GM19099 (cell line): ENCODE data around the gene UGT1A6.

Experiments used
- POLR2A ChIP-seq: IDR thresholded peaks from 3 replicates; pipeline ENCODE4 v1.6.1; 2011; ENCODE audit warnings: low read depth; ENCODE audit not compliant: insufficient read length; ENCODE audit errors: extremely low read depth

Gene UGT1A6

DNA sequence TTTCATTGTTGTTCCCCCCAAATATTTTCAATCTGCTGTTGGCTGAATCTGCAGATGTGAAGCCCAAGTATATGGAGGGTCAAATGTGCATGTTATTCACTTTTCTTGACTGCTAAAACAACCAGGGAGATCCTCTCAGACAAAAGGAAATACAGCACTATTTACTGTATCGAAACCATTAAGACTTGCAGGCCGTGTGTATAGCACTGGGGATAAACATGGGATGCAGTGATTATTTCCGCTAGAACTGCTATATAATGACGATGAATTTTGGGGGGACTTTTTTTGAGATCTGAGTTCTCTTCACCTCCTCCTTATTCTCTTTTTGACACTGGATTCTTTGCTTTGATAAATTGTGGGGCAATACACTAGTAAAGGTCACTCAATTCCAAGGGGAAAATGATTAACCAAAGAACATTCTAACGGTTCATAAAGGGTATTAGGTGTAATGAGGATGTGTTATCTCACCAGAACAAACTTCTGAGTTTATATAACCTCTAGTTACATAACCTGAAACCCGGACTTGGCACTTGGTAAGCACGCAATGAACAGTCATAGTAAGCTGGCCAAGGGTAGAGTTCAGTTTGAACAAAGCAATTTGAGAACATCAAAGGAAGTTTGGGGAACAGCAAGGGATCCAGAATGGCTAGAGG lies 63.9 kb downstream of the UGT1A6 start:
- no peak for TF ChIP-seq POLR2A

DNA sequence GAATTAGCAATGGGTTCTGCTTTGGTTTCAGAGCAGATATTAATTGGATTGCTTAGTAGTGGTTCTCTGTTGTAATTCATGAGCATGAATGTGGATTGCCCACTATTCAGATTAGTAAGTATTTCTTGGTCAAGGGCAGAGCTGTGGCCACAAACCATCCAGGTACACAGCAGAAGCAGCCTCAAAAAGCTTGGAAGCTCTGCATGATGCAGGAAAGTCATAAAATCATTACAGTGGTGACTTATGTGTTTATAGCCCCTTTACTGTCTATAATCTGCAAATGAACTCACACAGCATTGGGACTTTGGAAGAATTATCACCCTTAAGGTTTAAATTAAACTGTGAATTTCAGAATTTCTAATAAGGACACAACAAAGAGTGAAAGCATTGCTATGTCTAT lies 65.5 kb downstream of the UGT1A6 start:
- no peak for TF ChIP-seq POLR2A

DNA sequence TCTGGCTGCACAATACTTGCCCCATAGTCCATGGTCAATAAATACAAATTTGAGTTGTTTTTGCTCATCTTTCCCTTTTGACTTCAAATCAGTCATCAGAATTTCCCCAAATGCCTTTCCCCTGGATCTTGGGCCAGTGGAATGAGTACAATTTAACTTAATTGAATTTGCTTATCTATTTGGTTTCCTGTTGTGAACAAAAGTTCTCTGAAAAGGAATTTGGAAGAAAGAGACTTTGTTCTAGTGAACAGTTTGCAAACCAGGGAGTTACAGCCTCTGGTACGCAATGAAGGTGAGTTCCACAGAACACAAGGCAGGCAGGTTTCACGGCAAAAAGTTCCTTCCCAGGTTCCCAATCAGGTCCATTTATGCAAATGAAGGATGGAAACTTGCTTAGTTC lies 66.2 kb downstream of the UGT1A6 start:
- no peak for TF ChIP-seq POLR2A

DNA sequence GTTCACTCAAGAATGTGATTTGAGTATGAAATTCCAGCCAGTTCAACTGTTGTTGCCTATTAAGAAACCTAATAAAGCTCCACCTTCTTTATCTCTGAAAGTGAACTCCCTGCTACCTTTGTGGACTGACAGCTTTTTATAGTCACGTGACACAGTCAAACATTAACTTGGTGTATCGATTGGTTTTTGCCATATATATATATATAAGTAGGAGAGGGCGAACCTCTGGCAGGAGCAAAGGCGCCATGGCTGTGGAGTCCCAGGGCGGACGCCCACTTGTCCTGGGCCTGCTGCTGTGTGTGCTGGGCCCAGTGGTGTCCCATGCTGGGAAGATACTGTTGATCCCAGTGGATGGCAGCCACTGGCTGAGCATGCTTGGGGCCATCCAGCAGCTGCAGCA lies 67.4 kb downstream of the UGT1A6 start, which contains the start of gene UGT1A1:
Gene UGT1A1, plus strand, starts transcription at position 228 of the 400 bp plus-strand sequence. Its CDS starts 18 bp downstream, at position 246.
- TF ChIP-seq POLR2A, result no peak

DNA sequence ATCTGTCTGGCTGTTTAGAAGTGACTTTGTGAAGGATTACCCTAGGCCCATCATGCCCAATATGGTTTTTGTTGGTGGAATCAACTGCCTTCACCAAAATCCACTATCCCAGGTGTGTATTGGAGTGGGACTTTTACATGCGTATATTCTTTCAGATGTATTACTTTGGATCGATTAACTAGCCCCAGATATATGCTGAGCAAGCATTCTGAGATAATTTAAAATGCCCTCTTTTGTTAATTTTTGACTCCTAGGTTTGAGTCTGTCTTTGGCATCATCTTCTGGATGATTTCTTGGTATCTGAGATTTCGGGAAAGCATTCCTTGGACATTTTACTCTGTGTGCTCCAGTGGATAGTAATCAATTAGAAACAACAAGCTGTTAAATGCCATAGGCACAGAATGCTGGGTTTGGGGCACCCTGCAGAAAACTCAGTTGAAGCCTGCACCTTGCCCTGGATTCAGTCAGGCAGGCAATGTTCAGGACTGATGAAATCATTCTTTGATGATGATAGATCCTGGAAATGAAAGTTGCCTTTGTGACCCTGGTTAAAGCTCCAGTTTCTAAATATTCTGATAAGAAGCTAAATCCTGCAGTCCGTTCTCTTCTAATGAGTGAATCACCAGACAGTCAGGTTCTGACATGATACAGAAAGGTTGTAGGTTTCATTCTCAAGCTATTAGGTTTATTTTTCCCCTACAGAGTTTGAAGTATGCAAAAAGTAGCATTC lies 68.5 kb downstream of the UGT1A6 start:
- no peak for TF ChIP-seq POLR2A

DNA sequence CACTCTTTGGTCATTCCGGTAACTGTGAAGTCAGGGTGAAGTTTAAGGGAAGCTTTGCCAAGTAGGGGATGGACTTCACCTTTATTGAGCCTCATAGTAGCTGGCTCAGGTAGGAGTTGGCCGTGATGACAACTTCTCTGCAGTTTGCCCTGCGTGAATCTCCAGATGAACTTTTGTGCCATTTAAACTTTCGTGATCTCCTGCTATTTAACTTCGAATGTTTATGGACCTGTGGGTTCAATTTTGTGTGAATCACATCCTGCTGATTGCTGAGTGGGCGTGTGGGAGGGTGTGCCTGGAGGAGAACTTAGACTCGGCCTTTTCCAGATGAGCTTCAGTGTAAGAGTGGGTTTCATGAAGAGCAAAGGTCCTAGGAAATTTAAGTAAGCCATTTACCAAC lies 71.6 kb downstream of the UGT1A6 start:
- no peak for TF ChIP-seq POLR2A

DNA sequence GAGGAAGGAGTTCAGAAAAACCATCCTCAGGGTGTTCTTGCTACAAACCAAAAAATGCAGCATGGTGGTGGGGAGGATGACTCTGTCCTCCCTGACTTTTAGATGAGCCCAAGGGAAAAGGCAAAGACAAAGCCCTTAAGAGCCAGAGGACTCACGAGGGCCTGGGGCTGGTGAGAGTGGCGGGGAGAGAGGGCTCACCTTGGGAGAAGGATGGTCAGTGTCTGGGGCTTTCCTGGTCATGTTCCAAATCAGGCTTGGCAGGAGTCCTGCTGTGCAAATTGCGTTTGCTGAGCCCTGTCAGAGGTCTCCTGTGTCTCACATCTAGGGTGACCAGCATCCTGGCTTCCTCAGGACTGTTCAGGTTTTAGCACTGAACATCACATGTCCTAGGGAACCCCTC lies 72.1 kb downstream of the UGT1A6 start:
- no peak for TF ChIP-seq POLR2A

DNA sequence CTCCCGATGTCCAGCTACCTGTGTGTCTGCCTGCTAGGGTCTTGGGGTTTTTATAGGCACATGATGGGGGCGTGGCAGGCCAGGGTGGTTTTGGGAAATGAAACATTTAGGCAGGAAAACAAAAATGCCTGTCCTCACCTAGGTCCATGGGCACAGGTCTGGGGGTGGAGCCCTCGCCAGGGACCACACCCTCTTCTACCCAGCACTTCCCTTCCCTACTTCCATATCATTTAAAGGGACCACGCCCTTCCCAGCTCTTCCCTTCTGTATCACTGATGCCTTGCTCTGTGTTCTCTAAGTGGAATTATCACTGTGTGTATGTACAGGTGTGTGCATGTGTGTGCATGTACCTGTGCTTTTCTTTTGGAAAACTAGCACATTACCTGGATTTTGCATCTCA lies 73.7 kb downstream of the UGT1A6 start:
- no peak for TF ChIP-seq POLR2A

DNA sequence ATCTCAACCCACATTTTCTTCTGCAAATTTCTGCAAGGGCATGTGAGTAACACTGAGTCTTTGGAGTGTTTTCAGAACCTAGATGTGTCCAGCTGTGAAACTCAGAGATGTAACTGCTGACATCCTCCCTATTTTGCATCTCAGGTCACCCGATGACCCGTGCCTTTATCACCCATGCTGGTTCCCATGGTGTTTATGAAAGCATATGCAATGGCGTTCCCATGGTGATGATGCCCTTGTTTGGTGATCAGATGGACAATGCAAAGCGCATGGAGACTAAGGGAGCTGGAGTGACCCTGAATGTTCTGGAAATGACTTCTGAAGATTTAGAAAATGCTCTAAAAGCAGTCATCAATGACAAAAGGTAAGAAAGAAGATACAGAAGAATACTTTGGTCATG lies 75.4 kb downstream of the UGT1A6 start:
- no peak for TF ChIP-seq POLR2A

DNA sequence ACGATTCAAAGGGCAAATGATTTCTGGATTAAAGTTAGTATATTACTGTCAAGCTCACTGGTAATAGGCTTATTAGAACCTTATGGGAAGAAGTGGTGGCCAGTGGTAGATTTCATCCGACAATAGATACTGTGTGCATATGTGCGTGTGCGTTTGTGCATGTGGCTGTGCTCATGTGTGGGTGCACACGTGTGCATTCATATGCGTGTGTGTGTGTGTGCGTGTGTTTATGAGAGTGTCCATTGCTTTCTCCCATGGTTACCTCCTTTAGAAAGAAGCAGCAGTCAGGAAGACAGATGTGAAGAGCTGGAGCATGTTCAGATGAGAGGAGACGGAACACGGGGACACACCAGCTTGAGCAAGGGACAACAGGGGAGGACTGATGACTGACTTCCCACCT lies 76.6 kb downstream of the UGT1A6 start:
- no peak for TF ChIP-seq POLR2A

DNA sequence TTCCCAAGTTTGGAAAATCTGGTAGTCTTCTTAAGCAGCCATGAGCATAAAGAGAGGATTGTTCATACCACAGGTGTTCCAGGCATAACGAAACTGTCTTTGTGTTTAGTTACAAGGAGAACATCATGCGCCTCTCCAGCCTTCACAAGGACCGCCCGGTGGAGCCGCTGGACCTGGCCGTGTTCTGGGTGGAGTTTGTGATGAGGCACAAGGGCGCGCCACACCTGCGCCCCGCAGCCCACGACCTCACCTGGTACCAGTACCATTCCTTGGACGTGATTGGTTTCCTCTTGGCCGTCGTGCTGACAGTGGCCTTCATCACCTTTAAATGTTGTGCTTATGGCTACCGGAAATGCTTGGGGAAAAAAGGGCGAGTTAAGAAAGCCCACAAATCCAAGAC lies 79.5 kb downstream of the UGT1A6 start:
- TF ChIP-seq POLR2A, result no peak

DNA sequence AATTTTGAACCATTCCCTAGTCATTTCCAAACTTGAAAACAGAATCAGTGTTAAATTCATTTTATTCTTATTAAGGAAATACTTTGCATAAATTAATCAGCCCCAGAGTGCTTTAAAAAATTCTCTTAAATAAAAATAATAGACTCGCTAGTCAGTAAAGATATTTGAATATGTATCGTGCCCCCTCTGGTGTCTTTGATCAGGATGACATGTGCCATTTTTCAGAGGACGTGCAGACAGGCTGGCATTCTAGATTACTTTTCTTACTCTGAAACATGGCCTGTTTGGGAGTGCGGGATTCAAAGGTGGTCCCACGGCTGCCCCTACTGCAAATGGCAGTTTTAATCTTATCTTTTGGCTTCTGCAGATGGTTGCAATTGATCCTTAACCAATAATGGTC lies 79.9 kb downstream of the UGT1A6 start:
- no peak for TF ChIP-seq POLR2A

DNA sequence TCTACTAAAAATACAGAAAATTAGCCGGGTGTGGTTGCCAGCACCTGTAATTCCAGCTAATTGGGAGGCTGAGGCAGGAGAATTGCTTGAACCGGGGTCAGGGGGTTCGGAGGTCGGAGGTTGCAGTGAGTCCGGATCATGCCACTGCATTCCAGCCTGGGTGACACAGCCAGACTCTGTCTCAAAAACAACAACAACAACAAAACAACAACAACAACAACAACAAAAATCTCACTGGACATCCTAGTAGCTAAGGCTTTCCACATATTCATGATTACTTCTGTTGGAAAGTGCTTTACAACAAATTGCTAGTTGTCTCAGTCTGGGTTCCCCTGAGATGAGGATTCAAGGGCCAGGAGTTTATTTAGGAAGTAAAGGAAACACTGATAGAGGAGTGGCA lies 81.2 kb downstream of the UGT1A6 start:
- no peak for TF ChIP-seq POLR2A

DNA sequence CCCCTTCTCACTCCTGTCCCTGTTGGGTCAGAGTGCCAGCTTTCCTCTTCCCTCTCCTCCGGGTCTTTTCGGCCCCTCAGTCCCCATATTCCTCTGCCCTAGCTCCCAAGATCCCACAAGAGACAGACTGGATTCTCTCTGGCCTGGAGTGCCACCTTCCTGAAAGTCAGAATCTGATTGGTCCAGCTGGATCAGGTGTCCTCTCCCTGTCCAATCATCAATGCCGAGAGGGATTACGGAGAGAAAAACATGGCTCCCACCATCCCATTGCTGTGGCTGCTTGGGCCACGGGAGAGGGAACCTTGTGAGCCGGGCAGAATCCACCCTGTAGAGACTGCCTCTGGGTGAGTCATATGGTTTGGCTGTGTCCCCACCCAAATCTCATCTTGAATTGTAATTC lies 82.7 kb downstream of the UGT1A6 start:
- TF ChIP-seq POLR2A, result no peak

DNA sequence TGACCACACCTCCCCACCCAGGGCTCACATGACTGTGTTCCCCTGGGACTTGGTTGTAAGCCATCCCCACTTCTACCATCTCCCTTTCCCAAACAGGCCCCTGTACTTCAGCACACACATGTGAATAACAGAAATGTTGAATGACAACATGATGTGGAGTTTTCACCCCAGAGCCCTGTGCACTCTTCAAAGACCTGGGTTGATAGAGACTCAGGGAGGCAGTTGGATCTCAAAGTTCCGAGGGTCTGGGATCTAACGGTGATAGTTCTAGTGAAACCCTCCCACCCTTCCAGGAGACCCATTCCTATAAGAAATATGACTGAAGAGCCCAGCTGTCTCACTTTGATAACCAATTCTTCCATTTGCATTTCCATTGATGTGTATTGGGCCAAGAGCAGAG lies 85.3 kb downstream of the UGT1A6 start, which contains the start of gene MROH2A:
Gene MROH2A, plus strand, starts transcription at position 301 of the 400 bp plus-strand sequence. CDS start 1,029 bp downstream, outside the sequence.
- no peak for TF ChIP-seq POLR2A

DNA sequence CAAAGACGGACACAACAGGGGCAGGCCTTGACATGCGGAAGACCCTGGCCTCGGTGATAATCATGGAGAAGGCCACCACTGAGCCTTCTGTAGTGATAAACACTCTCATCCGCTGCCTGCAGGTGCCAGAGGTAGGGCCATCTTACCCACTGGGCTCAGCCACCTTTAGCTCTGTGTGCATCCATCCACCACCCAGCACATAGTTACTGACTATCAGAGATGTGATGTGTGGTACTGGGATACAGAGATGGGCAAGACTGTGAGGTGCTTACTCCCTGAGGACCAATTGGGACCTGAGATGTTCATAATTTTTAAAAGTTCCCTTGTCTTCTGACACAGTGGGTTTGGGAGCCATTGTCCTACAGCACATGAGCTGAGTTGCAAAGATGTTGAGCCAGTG lies 87.0 kb downstream of the UGT1A6 start:
- no peak for TF ChIP-seq POLR2A
